IMR-90 (cell line): ENCODE results near the gene HIVEP1. TPM values are rescaled to one million over a fixed set of nuclear protein-coding genes. Genes with fewer than 3 reads are reported as not detected.

Experiments used
- ATAC-seq: fragments of 200-7000 bp; cut with Tn5 transposase; 2 replicates; pipeline ENCODE4 v1.9.1; 2020; ENCODE audit warnings: low read depth, mild to moderate bottlenecking, moderate library complexity
- BruUV-seq: library from RNA; stranded (reverse); fragments of 400-500 nt; replicated peaks from 2 replicates; lab custom pipeline; 2021; lab: Mats Ljungman, UMichigan
- CTCF ChIA-PET: fragments of 300-600 bp; formaldehyde crosslinking; extraction: SDS; loops from one replicate; lab custom pipeline; 2021; ENCODE audit warnings: antibody characterized with exemption; lab: Yijun Ruan, JAX
- POLR2A ChIA-PET: fragments of 300-600 bp; sonication (Branson Sonifier 250); formaldehyde crosslinking; loops from one replicate; lab custom pipeline; 2022; ENCODE audit warnings: antibody characterized with exemption; ENCODE audit not compliant: unreplicated experiment; lab: Charles Lee
- DNase-seq: peaks from one replicate; pipeline ENCODE4 v3.0.0; 2013
- H2AFZ ChIP-seq: replicated peaks from 2 replicates; pipeline ENCODE3; 2013; ENCODE audit warnings: low read length, mild to moderate bottlenecking; ENCODE audit not compliant: poor library complexity
- H2AK5ac ChIP-seq: 2 replicates; pipeline ENCODE4 v1.6.1; 2013; ENCODE audit warnings: low read depth, low read length, inconsistent platforms
- H2AK9ac ChIP-seq: replicated peaks from 2 replicates; pipeline ENCODE3; 2013; ENCODE audit warnings: mild to moderate bottlenecking, low read depth, low read length, moderate library complexity; ENCODE audit not compliant: poor library complexity
- H2BK120ac ChIP-seq: 2 replicates; pipeline ENCODE4 v1.6.1; 2013; ENCODE audit warnings: low read depth, low read length, inconsistent platforms
- H2BK15ac ChIP-seq: 3 replicates; pipeline ENCODE4 v1.6.1; 2013; ENCODE audit warnings: low read depth, low read length, inconsistent platforms
- H2BK20ac ChIP-seq: 2 replicates; pipeline ENCODE4 v1.6.1; 2013; ENCODE audit warnings: low read depth, mild to moderate bottlenecking, inconsistent platforms, low read length, moderate library complexity
- H2BK5ac ChIP-seq: 2 replicates; pipeline ENCODE4 v1.6.1; 2013; ENCODE audit warnings: mild to moderate bottlenecking, low read depth, low read length, inconsistent platforms; ENCODE audit not compliant: poor library complexity, severe bottlenecking
- H3K14ac ChIP-seq: replicated peaks from 2 replicates; pipeline ENCODE4 v1.6.1; 2013; ENCODE audit warnings: low read depth, low read length, inconsistent platforms
- H3K18ac ChIP-seq: 2 replicates; pipeline ENCODE4 v1.6.1; 2013; ENCODE audit warnings: low read depth, low read length, control low read depth
- H3K23ac ChIP-seq: 2 replicates; pipeline ENCODE4 v1.6.1; 2013; ENCODE audit warnings: low read depth, low read length, inconsistent platforms
- H3K27ac ChIP-seq: 2 replicates; pipeline ENCODE4 v1.5.1; 2013; ENCODE audit warnings: mild to moderate bottlenecking, control low read depth, low read length; ENCODE audit not compliant: insufficient read depth
- H3K27me3 ChIP-seq: 2 replicates; pipeline ENCODE4 v1.6.1; 2013; ENCODE audit warnings: low read length; ENCODE audit not compliant: control insufficient read depth, insufficient read depth
- H3K36me3 ChIP-seq: 2 replicates; pipeline ENCODE4 v1.6.1; 2013; ENCODE audit warnings: low read length, mixed read lengths; ENCODE audit not compliant: control insufficient read depth, insufficient read depth
- H3K4ac ChIP-seq: 2 replicates; pipeline ENCODE4 v1.6.1; 2013; ENCODE audit warnings: low read depth, low read length, inconsistent platforms
- H3K4me1 ChIP-seq: 2 replicates; pipeline ENCODE4 v1.6.1; 2013; ENCODE audit warnings: low read length, mixed read lengths; ENCODE audit not compliant: control insufficient read depth, insufficient read depth
- H3K4me2 ChIP-seq: 2 replicates; pipeline ENCODE4 v1.6.1; 2013; ENCODE audit warnings: low read depth, mild to moderate bottlenecking, control low read depth, low read length, moderate library complexity
- H3K4me3 ChIP-seq: 2 replicates; pipeline ENCODE4 v1.5.1; 2013; ENCODE audit warnings: low read depth, mild to moderate bottlenecking, control low read depth, low read length, moderate library complexity; ENCODE audit not compliant: insufficient read depth
- H3K56ac ChIP-seq: 2 replicates; pipeline ENCODE4 v1.6.1; 2013; ENCODE audit warnings: low read length, inconsistent platforms; ENCODE audit not compliant: insufficient read depth; ENCODE audit errors: extremely low read depth
- H3K79me1 ChIP-seq, 2 experiments: 2 replicates each; pipeline ENCODE4 v1.6.1; 2013; ENCODE audit warnings: low read length in 2 of 2, inconsistent platforms in 1 of 2, low read depth in 1 of 2
- H3K9ac ChIP-seq: 2 replicates; pipeline ENCODE4 v1.6.1; 2013; ENCODE audit warnings: low read depth, low read length, control low read depth
- H3K9me1 ChIP-seq: 2 replicates; pipeline ENCODE4 v1.6.1; 2013; ENCODE audit warnings: low read length, inconsistent platforms; ENCODE audit not compliant: insufficient read depth
- H3K9me3 ChIP-seq: 2 replicates; pipeline ENCODE4 v1.6.1; 2013; ENCODE audit warnings: low read length; ENCODE audit not compliant: control insufficient read depth, insufficient read depth
- H4K20me1 ChIP-seq: 2 replicates; pipeline ENCODE4 v1.6.1; 2013; ENCODE audit warnings: low read length, inconsistent platforms; ENCODE audit not compliant: insufficient read depth
- H4K5ac ChIP-seq: 2 replicates; pipeline ENCODE4 v1.6.1; 2013; ENCODE audit warnings: mild to moderate bottlenecking, low read depth, low read length, control low read depth
- H4K8ac ChIP-seq, 2 experiments: 2 replicates each; pipeline ENCODE4 v1.6.1; 2013; ENCODE audit warnings: low read depth in 2 of 2, low read length in 2 of 2, control low read depth in 1 of 2, inconsistent platforms in 1 of 2
- H4K91ac ChIP-seq: 2 replicates; pipeline ENCODE4 v1.6.1; 2013; ENCODE audit warnings: low read depth, low read length, inconsistent platforms; ENCODE audit not compliant: insufficient read depth
- BHLHE40 ChIP-seq: fragments of 150-350 bp; IDR thresholded peaks from 2 replicates; pipeline ENCODE4 v1.6.1; 2016; ENCODE audit warnings: mild to moderate bottlenecking, low read depth, low read length
- CEBPB ChIP-seq: IDR thresholded peaks from 2 replicates; pipeline ENCODE4 v1.6.1; 2012; ENCODE audit warnings: low read depth, low read length, improper control_type of control experiment
- MAZ ChIP-seq: IDR thresholded peaks from 2 replicates; pipeline ENCODE4 v1.6.1; 2012; ENCODE audit warnings: low read depth, mild to moderate bottlenecking, low read length, improper control_type of control experiment, moderate library complexity, borderline replicate concordance
- NFE2L2 ChIP-seq: fragments of 150-350 bp; IDR thresholded peaks from 2 replicates; pipeline ENCODE4 v1.6.1; 2016; ENCODE audit warnings: low read depth, mild to moderate bottlenecking, low read length
- POLR2A ChIP-seq: IDR thresholded peaks from 2 replicates; pipeline ENCODE4 v1.6.1; 2012; ENCODE audit warnings: mild to moderate bottlenecking, low read depth, low read length
- RAD21 ChIP-seq: IDR thresholded peaks from 2 replicates; pipeline ENCODE4 v1.6.1; 2012; ENCODE audit warnings: low read length, improper control_type of control experiment
- SMC3 ChIP-seq: fragments of 150-350 bp; IDR thresholded peaks from 2 replicates; pipeline ENCODE4 v1.6.1; 2016; ENCODE audit warnings: low read depth, mild to moderate bottlenecking, antibody characterized with exemption, low read length, moderate library complexity
- WGBS, 2 experiments: methylation state at CpG; one replicate each; pipeline versions ENCODE4 v1.1.5 to v1.1.7; 2013; ENCODE audit warnings: missing lambda C conversion rate in 2 of 2; ENCODE audit not compliant: insufficient read length in 1 of 2; ENCODE audit errors: extremely low coverage in 2 of 2; 5-methylcytosine and 5-hydroxymethylcytosine counted together
- dilution Hi-C: fragments of 300-500 bp; cut with HindIII; formaldehyde crosslinking; loops from one replicate; pipeline ENCODE4 v1.14.3; 2018; ENCODE audit warnings: low sequenced_read_pairs; ENCODE audit not compliant: unreplicated experiment
- in situ Hi-C: fragments of 300-500 bp; cut with MboI; formaldehyde crosslinking; loops from 3 replicates; pipeline ENCODE4 v1.14.3; 2019; ENCODE audit warnings: low sequenced_read_pairs, inconsistent platforms, mixed read lengths
- intact Hi-C: fragments of 100-400 bp; cut with micrococcal nuclease; formaldehyde crosslinking; loops from 2 replicates; pipeline ENCODE4 v1.10.0; 2022
- polyA plus RNA-seq, 3 experiments: library from polyadenylated mRNA; depleted of rRNA; stranded (reverse); fragments of >200 nt; gene quantifications; 2 replicates each; pipeline ENCODE4 v1.2.3, GENCODE V29; 2012; ENCODE audit warnings: low replicate concordance in 1 of 3
- total RNA-seq: library from RNA; depleted of rRNA; stranded (reverse); fragments of >200 nt; gene quantifications from 2 replicates; pipeline ENCODE4 v1.2.3, GENCODE V29; 2012
- TF ChIP-seq, protein P1 (sequence below): fragments of 150-350 bp; IDR thresholded peaks from 2 replicates; pipeline ENCODE4 v1.6.1; 2016; ENCODE audit warnings: low read depth, mild to moderate bottlenecking, low read length, moderate library complexity, borderline replicate concordance
- TF ChIP-seq, protein P2 (sequence below): fragments of 150-350 bp; IDR thresholded peaks from 2 replicates; pipeline ENCODE4 v1.6.1; 2017; ENCODE audit warnings: mild to moderate bottlenecking, antibody characterized with exemption, low read length, low read depth
- TF ChIP-seq, protein P3 (sequence below): conservative IDR thresholded peaks from 2 replicates; pipeline ENCODE4 v1.5.1; 2012; ENCODE audit warnings: mild to moderate bottlenecking, low read depth, low read length, improper control_type of control experiment

The HIVEP1 gene
- total and polyA plus RNA-seq, 2 of the 4 experiments (the other 2 are of a cell fraction), result 13.0 to 17.2 TPM

DNA sequence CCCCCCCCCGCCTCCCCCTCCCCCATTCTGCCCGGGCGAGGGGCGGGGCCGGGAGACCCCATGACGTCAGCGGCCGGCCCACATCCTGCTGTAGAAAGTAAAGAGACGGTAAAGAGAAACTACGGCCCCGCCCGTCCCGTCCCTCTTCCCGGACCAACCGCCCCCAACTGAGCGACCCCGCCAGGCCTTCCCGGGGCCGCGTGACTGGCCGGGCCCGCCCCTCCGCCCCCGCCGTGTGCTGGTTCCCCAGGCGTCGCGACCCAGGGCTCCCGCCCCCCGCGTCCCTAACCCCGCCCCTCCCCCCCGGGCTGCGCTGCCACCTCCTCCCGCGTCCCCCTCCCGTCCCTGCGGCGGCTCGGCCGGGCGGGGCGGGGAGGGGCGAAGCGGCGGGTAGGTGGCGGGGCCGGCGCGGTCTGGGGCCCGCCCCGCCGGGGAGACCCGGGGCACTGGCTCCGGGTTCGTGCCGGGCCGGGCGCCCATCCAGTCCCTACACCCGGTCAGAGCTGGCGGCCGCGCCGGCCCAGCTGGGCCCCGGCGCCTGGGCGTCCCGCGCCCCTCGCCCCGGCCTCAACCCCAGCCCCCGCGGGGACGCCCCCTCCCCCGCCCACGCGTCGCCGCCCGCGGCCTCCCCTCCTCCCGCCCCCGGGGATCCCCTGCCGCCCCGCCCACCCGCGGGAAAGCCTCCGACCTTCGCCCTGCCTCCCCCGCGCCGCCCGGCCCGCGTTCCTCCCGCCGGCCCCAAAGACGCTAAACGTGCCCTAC is 655 bp upstream of the HIVEP1 start:
- H3K4me1 ChIP-seq, result no peaks in the 10 kb centered on the region; the same call in 1 of the 2 replicates
- intact Hi-C loops (loop anchor here (1.0 to 5.0 kb wide), 10 partner anchors 94 to 427 kb away; no protein-coding TSS in a partner anchor), dilution Hi-C loops (no loop called here), in situ Hi-C loops (loop anchor here (10.0 kb wide), 1 partner anchor 427 kb away; no protein-coding TSS in a partner anchor)
- no peak overlapping the region for H4K8ac ChIP-seq
- ATAC-seq (peak; percentile 72), DNase-seq (peak; percentile 96)
- ChIA-PET CTCF (interaction anchor here (3.1 kb wide), 1 partner anchor 356 kb away, joined by 11 read pairs; no protein-coding TSS in a partner anchor), POLR2A (no interaction called here)
- no peak overlapping the region for H2BK15ac ChIP-seq
- no peak overlapping the region for H3K4me2 ChIP-seq
- no peak overlapping the region for H2BK20ac ChIP-seq
- H3K9me1 ChIP-seq, result no peaks in the 10 kb centered on the region; the same call in 1 of the 2 replicates
- no peak overlapping the region for H3K56ac ChIP-seq
- H3K9ac ChIP-seq, result no peak overlapping the region
- H3K18ac ChIP-seq, result no peak overlapping the region
- 0% methylated on average over 15 of the region's 99 CpGs; no CpG with 5 or more reads in 1 of the 2 experiments for WGBS, 2 experiments
- H3K23ac ChIP-seq, result no peak overlapping the region
- peaks cover 8 to 34% of the 10 kb centered on the region in 2 experiments; a peak in 3 of 4 replicates for H3K79me1 ChIP-seq
- no peak overlapping the region for H3K14ac ChIP-seq
- H3K27me3 ChIP-seq, result no peaks in the 10 kb centered on the region
- H2AK5ac ChIP-seq, result no peak overlapping the region
- peak overlapping the region; percentile 79 for H2AFZ ChIP-seq
- no peak overlapping the region for H4K91ac ChIP-seq
- peak overlapping the region; percentile 85 for H2BK5ac ChIP-seq
- H4K5ac ChIP-seq, result no peak overlapping the region
- TF ChIP-seq POLR2A (peak; percentile 66), CEBPB (no peak), BHLHE40 (peak; percentile 60; the same call in 1 of the 2 replicates), SMC3 (no peak), NFE2L2 (peak; percentile 23; the same call in 1 of the 2 replicates), RAD21 (no peak), MAZ (peak; percentile 92)
- TF ChIP-seq, protein P1, sequence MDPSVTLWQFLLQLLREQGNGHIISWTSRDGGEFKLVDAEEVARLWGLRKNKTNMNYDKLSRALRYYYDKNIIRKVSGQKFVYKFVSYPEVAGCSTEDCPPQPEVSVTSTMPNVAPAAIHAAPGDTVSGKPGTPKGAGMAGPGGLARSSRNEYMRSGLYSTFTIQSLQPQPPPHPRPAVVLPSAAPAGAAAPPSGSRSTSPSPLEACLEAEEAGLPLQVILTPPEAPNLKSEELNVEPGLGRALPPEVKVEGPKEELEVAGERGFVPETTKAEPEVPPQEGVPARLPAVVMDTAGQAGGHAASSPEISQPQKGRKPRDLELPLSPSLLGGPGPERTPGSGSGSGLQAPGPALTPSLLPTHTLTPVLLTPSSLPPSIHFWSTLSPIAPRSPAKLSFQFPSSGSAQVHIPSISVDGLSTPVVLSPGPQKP, result no peak
- TF ChIP-seq, protein P2, sequence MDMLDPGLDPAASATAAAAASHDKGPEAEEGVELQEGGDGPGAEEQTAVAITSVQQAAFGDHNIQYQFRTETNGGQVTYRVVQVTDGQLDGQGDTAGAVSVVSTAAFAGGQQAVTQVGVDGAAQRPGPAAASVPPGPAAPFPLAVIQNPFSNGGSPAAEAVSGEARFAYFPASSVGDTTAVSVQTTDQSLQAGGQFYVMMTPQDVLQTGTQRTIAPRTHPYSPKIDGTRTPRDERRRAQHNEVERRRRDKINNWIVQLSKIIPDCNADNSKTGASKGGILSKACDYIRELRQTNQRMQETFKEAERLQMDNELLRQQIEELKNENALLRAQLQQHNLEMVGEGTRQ, result peak; percentile 82
- TF ChIP-seq, protein P3, sequence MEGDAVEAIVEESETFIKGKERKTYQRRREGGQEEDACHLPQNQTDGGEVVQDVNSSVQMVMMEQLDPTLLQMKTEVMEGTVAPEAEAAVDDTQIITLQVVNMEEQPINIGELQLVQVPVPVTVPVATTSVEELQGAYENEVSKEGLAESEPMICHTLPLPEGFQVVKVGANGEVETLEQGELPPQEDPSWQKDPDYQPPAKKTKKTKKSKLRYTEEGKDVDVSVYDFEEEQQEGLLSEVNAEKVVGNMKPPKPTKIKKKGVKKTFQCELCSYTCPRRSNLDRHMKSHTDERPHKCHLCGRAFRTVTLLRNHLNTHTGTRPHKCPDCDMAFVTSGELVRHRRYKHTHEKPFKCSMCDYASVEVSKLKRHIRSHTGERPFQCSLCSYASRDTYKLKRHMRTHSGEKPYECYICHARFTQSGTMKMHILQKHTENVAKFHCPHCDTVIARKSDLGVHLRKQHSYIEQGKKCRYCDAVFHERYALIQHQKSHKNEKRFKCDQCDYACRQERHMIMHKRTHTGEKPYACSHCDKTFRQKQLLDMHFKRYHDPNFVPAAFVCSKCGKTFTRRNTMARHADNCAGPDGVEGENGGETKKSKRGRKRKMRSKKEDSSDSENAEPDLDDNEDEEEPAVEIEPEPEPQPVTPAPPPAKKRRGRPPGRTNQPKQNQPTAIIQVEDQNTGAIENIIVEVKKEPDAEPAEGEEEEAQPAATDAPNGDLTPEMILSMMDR, result no peak
- H2BK120ac ChIP-seq, result no peak overlapping the region
- H2AK9ac ChIP-seq, result no peak overlapping the region
- H3K27ac ChIP-seq, result peak overlapping the region; percentile 63; the same call in 1 of the 2 replicates
- H3K4ac ChIP-seq, result no peak overlapping the region
- H3K4me3 ChIP-seq, result peak overlapping the region; percentile 76
- peaks cover 2% of the 10 kb centered on the region; the same call in 1 of the 2 replicates for H3K9me3 ChIP-seq
- peaks cover 5% of the 10 kb centered on the region; the same call in 1 of the 2 replicates for H4K20me1 ChIP-seq
- no TSS peak for BruUV-seq
- no peaks in the 10 kb centered on the region for H3K36me3 ChIP-seq
